Gastroesophageal sphincter (tissue), 3 donors: ENCODE results near the gene CAMLG.

Experiments
- POLR2AphosphoS5 ChIP-seq: sonication (generic); formaldehyde crosslinking; IDR thresholded peaks from one replicate; pipeline ENCODE4 v1.6.1; 2017; ENCODE audit warnings: antibody characterized with exemption
- TF ChIP-seq, protein P1 (sequence below), 4 experiments: fragments of 200-600 bp in 2 of 4; fragments of 450-650 bp in 2 of 4; sonication (generic) in 1 of 4; IDR thresholded peaks; one replicate each; pipeline ENCODE4 v1.5.1; 2017 to 2019; ENCODE audit warnings: antibody characterized with exemption in 4 of 4, mild to moderate bottlenecking in 2 of 4, moderate library complexity in 2 of 4

DNA sequence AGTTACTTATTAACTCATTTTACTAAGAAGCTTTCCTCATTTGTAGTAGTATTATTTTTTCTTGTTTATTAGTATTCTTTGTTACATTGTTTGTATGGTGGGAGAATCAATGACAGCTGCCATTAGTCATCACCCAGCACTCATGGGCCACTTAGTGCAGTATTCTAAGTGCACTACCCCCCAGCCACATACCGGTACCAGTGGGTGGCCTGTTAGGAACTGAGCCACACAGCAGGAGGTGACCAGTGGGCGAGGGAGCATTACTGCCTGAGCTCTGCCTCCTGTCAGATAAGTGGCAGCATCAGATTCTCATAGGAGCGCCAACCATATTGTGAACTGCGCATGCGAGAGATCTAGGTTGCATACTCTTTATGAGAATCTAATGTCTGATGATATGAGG is 24.2 kb upstream of the CAMLG start:
- no peak for TF ChIP-seq POLR2AphosphoS5
- TF ChIP-seq, protein P1, sequence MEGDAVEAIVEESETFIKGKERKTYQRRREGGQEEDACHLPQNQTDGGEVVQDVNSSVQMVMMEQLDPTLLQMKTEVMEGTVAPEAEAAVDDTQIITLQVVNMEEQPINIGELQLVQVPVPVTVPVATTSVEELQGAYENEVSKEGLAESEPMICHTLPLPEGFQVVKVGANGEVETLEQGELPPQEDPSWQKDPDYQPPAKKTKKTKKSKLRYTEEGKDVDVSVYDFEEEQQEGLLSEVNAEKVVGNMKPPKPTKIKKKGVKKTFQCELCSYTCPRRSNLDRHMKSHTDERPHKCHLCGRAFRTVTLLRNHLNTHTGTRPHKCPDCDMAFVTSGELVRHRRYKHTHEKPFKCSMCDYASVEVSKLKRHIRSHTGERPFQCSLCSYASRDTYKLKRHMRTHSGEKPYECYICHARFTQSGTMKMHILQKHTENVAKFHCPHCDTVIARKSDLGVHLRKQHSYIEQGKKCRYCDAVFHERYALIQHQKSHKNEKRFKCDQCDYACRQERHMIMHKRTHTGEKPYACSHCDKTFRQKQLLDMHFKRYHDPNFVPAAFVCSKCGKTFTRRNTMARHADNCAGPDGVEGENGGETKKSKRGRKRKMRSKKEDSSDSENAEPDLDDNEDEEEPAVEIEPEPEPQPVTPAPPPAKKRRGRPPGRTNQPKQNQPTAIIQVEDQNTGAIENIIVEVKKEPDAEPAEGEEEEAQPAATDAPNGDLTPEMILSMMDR (IDR thresholded peaks at IDR 0.05) = no peak
